Suppressor macrophage (primary cell): ENCODE measurements around the gene MLH3.
A peak's percentile ranks its signal among the peaks of the same experiment; 100 is the strongest.

Experiments used
- DNase-seq, 4 experiments: peaks; one replicate each; pipeline ENCODE4 v3.0.0-alpha.2; 2020 to 2022

The MLH3 gene

DNA sequence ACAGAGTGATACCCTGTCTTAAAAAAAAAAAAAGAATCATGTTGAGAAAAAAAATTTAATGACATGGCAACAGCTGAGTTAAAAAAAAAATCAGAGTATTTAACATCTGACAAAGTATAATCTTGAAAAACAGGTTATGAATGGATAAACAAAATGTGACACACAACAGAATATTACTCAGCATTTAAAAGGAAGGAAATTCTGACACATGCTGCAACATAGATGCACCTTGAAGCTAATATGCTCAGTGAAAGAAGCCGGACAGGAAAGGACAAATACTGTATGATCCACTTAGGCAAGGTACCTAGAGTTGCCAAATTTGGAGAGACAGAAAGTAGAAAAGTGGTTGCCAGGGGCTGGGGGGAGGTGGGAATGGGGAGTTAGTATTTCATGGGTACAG is 67.9 kb downstream of the MLH3 start:
- DNase-seq: no peak

DNA sequence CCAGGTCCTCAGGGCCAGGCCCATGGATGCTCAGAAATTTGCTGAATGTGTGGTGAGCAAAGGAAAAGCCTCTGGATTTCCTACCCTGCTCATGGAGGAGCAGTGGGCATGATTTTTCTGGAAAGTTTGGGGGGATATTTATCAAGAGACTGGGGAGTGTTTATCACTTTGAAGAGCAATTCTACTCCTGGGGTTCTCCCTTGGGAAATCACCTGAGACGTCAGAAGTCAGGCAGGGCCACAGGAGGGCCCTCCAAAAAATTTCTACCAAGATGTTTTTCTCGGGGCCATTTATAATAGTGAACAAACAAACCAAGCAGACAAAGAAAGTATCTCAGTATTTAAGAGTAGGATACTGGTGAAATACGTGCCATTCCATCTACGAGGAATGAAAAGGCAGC is 68.6 kb downstream of the MLH3 start:
- DNase-seq: no peak

DNA sequence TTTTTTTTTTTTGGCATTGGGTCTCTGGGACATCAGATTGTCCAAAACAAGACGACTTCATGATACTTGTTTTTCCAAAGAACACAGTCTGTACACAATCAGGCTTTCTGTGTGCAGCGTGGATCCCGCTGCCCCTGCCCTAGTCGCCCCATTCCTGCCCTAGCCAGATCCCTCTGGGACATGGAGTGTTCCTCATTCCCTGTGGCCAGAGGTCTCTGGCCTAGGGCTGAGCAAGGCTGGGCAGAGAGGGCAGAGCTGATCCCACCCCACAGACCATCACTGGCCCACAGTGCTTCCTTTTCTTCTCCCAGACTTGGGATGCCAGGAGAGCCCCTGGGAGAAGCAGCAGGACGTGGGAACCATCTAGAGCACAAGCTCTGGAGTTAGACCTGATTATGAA is 69.4 kb downstream of the MLH3 start:
- DNase-seq: no peak

DNA sequence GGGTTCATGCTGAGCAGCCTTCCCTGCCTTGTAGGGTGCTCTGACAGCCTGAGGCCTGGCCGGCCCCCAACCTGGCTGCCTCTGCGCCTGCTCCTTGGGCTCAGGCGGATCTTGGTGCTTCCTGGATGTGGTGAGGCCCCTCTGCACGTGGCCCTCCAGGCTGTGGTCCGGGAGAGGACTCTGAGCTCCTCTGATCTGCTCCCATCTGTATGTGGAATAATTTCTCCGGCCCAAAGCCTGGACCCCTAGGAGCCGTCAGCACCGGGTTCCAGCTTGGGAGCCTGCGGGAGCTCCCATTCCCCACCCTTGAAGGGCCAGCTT is 69.8 kb downstream of the MLH3 start:
- DNase-seq: no peak

DNA sequence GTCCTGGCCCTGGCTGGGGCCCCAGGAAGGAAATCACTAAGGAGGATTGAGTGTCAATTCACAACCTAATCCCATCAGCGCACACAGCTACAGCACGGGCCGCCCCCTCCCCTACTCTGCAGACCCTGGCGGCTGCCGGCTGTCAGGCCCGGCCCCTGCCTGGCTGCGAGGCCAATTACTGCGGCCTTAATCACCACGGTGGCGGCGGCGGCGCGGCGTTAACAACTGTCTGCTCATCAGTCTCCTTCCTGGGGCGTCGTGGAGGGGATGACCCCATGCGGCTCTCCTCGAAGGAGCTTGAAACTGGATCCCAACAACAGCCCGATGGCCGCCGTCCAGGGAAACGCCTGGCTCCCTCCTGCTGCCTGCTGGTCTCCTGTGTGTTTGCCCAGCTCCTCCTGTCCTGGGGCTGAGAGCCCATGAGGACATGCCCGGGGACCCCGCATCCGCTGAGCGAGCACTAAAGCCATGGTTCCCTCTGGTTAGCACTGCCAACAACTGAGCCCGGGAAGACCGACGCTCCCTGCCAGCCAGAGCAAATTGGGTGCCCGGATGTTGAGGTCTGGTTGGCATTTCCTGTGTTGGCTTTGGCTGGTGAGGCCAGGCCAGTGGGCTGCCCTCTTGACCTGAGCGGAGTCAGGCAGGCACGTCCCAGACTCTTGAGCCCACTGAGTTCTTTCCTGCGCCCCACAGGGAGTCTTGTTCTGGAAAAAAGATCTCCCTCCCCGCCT is 70.4 kb downstream of the MLH3 start:
- no peak for DNase-seq

DNA sequence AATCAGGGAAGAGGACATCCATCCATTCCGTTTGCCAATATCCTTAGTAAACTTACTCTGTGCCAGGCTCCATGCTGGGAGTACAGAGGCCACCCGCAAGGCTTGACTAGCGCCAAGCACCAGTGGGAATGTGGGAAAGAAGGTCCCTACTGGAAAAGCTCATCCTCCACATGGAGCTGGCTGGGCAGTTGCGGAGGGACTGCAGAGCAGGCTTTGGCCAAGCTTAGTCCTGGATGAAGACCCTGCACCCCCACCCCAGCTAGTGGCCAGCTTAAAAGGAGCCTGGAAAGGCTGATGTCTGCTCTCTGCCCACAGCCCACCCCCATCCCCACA is 70.9 kb downstream of the MLH3 start:
- no peak for DNase-seq

DNA sequence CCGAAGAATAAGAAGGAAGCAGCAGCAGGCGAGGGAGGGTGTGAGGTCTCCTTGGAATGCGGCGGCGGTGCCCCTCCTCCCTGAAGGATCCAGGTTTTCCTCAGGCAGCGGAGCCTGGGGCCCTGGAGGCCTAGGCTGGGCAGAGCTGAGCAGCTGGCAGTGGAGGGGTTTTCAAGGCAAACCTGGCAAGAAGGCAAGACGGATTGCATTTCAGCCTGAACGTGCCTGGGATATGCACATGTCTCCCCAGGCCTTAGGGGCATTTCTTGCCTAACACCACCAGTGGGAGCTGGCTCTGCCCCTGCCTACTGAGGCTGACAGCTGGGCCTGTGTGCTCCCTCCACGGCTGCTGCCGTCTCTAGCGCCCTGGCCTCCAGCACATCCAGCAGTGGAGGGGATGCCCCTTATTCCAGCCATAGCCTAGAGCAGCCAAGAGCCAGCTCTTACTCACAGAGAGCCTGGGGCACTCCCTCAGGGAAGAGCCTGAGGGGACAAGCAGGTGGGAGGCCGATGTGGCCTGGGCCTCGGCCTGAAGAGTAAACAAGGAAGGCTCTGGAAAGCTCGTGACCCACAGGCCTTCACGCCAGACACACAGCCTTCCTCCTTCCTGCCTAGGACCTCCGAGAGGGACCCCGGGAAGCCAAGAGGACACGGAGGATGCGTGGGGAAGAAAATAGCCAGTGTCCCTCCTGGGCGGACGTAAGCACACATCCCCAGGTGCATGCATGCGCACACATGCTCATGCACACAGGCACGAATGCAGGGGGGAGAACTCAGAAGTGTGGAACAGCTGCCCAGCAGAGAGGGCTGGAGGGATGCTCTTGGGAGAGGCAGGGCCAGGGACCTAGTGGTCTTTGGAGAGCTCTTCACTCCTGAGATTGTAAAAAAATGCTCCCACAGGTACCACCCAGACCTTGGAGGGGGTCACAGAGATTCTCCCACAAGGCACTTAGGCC is 71.5 kb downstream of the MLH3 start:
- no peak for DNase-seq

DNA sequence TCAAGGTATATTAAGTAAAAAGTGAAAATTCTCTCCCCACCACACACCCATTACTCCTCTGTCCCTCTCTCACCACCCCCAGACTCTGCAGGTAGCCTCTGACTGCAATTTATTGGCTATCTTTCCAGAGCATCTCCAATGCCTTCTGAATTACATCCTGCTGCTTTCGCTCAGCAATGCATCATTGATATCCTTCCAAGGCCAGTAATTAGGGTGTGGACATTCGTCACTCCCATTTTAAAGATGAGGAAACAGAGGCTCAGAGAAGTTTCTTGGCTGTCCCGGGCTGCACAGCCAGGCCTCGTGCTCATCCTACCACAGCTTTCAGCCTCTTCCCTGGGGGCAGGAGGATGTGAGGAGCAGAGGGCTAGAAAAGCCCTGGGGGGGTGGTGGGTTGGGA is 72.2 kb downstream of the MLH3 start:
- no peak for DNase-seq

DNA sequence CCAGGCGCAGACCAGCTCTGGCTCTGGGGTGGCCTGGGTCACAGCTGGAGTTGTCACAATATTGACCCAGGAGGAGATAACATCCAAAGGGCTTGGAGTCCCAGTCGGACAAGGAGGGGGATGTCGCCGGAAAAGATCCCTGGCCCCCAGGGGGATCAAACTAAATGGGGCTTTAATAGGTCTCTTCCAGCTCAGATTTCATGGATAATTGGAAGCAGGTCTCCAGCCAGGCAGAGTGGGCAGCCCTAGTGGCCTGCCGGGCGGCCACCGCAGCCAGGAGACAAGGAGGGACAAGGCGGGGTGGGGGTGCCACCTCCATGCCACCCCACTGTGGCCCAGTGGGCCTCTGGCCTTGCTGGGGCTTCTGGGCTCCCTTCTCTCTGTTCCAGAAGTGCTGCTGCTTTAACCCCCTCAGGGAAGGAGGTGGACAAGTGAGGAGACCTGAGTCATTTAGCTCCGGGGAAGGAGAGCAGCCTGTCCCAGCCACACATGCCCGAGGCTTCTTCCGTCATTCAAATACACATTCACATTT is 72.8 kb downstream of the MLH3 start:
- DNase-seq: no peak

DNA sequence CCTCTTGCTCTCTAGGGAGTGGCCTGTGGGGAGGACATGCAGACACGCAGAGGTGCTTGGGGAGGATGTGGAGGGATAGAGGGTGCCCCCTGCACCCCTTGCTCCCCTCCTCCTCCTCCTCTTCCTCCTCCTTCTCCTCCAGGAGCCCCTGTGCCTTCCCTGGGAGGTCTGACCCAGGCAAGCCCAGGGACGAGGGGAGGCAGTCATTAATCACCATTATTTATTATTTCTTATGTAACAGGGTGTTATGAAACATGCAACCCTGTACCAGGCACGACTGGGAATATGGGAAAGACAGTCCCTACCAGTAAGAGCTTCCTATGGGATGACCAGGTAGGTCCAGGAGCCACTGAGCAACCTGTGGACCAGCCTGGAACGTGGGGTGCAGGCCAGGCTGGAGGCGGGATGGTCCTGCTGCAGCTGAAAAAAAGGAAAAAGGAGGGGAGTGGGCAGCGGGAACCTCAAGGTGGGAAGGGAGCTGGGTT is 73.3 kb downstream of the MLH3 start:
- no peak for DNase-seq

DNA sequence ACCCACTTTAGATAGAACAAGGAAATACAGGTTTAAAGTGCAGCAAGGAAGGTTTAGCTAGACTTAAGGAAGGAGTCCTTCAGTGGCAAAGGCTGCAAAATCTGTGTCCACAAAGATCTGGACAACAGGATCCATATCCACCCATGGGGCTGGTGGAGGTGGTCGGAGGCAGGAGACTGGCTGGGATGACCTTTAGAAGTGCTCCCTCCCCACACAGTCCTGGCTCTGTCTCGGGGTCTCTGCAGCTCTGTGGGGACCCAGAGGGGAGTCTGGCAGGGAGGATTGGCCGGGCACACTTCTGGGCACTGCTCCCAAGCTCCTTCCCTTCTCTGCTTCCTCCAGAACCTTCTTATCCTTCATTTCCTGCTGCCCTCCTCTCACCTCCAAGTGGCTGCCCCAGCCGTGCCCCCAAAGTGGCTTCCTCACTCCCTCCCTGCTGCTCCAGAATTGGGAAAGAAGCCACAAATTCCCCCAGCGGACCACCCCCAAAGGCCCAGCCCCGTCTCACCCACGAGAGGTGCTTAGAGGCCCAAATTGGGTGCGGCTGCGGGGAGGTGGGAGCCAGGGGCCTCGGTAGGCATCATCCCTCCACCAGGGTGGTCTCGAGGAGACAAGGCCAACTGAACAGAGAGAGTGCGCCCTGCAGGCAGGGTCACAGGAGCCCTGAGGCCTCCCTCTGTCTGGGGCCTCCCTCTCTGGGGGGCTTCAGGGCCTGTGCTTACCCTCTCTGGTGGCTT is 73.9 kb downstream of the MLH3 start:
- no peak for DNase-seq

DNA sequence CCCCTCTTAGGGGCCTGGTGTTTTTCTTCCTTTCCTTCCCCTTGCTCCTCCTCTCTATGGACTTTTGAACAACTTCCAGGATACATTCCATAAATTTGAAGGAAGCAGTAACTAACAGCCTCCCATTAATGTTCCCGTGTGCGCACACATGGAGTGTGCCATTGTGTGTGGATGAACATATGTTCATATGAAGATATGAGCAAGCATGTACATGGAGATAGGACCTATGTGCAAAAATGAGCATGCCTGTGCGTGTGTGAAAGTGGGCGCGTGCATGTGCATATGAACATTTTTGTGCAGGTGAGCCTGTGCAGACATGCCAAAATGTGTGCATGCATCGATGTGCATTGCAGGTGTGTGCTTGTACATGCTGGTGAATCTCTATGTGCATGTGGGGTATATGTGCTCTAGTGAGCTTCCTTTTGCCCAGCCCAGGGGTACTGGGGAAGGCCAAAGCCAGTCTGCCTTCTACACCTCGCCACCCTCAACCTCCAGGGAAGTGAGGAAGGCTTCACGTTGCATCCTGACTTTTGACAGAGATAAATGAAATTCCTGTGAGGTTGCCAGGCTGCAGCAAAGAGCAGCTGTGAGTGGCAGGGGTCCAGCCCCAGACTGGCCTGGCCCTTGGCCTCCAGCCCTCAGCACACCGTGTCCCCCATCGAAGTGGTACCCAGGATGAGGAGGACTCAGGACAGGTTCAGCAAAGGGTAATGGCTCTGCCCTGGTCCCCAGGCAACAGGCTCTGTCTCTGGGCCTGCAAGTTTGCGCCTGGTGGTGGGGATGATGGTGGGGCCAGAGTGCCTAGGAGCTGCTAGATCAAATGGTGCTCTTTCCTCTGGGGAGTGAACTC is 74.8 kb downstream of the MLH3 start:
- DNase-seq: no peak

DNA sequence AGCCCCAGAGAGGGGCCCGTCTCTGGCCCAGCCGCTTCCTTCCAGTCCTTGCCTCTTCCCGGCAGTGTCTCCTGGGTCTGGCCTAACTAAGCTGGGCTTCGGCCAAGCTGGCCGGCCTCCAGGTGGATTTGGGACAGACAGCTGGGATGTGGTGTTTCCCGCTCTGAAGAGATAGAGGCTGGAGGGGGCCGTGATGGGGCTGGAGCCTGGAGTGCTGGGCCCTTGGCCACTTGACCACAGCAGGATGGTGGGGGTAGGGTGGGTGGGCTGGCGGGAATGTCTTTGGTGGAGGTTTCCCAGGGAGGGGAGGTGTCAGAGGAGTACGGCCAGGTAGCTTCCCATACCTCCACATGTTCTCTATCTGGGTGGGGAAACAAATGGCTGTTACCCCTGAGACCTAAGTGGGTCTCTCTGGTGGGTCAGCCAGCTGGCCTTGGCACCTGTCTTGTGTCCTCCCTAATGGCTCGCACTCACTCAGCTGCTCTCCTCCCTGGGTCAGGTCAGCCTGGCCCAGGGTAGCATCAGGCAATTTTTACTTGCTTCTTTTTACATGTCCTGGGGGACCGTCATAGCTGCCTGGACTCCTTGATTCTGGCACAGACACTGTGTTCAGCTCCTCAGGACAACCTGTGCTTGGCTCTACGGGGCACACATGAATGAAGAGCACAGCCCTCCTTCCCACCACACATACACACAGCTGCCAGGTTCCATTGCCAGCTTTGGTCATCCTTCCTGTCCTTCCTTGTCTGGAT is 76.0 kb downstream of the MLH3 start:
- no peak for DNase-seq

DNA sequence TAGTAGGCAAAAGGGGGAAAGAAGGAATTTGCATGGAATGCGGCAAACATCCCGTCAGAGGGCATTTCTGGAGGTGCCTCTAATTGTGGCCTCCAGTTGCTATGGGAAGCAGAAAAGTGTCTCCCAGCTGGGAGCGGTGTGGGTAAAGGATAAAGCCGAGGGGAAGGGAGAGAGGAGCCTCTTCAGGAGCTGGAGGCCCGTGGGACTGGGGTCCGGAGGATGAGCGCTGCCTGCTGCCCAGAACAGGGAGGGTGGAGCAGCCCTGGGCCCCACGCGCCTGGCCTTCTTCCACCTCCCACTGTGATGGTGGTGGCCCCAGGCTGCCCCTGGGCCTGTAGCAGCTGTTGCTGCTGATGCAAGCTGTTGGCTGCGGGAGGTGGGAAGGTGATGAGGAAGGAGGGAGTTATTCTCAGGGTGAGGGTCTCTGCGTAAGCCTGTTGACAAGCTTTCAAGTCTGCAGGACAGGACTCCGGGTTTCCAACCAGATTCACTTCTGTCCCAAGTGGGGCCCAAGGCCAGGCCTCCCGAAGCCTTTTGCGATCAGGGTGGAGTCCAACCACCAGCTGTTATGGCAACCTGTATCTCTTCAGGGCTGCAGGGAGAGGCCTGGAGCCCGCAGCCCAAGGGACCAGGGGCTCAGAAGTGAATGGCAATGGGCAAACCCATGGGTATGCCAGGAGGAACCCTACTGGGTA is 76.8 kb downstream of the MLH3 start:
- no peak for DNase-seq

DNA sequence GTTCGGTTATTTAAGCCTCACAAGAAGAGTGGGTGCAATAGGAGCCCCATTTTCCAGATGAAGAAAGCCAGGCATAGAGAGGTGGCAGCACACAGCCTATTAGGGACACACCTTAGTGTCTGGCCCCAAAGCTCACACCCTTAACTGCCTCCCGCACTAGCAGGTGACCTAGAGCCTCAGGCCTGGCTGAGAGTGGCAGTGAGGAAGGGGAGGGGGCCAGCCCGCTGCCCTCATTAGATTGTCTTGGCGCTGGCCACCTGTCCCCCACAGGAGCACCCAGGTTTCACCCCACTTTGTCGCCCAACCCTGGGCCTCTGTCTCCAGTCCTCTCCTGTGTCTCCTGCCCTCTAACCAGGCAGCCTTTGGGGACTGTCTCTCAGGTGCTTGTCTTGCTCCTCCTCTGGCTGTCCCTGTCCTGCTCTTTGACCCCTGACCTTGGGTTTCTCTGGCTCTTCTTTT is 77.3 kb downstream of the MLH3 start:
- DNase-seq: no peak

DNA sequence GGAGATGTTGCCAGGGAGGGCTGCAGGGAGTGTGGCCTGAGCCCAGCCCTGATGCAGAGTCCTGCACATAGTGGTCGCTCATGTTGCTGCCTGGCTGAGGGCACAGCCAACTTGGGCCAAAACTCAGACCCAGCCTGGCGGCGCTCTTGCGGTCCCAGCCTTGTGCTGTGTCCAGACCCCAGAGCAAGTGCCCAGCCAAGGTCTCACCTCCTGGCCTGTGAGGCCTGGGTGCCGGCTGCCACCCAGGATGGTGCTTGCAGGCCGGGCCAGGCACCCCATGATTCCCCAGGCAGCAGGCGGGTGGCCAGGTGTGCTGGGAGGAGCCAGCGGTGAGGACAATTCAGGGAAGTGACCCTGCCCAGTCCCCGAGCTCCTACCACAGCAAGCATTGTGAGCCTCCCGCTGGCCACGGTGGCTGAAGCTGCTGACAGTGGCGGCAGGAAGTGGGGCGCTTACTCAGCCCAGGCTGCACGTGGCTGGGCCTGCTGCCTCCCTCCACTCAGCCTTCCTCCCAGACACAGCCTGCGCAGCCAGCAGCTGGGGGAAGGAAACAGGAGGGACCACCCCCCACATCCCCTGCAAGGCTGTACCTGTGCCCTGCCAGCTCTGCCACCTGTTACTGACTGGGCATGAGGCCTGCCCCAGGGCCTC is 78.1 kb downstream of the MLH3 start:
- peak; percentile 77 to 90 (median 86) for DNase-seq

DNA sequence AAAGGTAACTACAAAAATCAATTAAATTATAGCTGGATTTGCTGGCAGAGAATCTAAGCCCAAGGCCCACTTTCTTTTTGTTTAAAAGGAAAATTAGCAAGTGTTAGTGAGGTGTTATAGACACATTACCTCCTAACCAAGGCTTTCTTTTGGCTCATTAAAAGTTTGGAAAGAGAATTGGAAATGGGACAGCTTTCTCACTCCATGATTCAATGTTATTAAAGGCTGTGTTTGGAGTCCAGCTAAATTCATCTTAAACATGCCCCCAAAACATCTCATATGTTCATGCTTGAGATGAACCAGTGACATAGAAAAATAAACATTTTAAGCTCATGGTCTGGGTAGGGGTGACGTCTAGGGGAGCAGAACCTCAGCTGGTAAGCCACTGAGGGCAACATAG is 82.5 kb downstream of the MLH3 start:
- DNase-seq: no peak

DNA sequence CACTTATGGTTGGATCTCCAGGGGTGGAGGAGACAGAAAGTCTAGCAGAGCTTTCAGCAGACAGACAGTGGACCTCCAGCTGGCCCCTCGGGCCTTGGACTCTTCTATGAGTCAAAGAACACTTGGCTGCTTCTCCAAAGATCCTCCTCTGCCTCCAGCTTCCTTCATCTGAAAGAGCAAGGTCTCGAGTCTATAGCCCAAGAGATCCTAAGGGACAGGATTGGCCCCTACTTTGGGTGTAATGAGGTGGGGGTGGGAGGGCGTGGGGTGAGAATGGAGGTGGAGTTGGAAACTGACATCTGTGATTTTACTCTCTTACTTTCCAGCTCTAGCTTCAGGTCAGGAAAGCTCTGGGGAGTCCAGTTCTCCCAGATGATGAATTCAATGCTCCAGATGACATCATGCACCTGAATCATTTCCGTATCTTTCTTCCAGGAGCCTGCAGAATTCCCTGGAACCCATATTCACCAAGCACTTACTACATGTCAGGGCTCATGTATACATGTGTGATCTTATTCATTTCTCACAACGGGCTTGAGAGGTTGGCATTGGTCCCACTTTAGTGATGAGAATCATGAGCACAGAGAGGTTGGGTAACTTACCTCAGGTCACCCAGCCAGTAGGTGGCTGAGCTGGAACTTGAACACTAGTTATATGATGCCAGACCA is 85.6 kb downstream of the MLH3 start:
- no peak for DNase-seq

DNA sequence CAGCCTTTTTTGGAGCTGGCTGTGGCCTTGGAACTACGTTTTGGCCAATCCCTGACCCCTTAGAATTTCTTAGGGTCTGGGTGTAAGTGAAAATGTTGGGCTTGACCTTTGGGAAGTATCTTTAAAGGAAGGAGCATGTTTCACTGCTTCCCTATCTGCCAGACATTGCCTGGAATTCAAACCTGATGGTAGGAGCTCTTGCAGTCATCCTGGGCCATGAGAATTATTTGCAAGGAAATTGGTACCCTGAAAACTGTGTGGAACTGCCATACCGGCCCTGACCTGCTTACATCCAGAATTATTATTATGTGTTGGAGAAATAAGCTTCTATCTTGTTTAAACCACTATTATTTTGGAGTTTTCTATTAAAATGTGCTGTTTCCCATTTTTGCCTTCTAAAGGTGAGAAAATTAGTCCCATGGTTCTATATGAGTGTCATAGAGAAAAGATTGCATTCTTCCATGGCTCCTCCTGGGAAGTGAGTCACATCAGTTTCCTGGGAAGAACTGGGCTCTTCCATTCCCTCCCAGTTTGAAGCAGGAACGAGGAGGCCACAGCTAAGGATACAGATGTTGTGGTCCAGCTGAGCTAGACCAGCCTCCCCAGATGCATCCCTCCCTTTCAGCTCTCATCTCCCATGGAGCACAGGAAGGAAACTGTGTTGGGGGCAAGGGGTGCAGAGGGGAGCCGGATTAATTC is 86.3 kb downstream of the MLH3 start:
- no peak for DNase-seq
